HG02938 (cell line): ENCODE data around the gene FAM163B.

Experiments
- ATAC-seq: cut with Tn5 transposase; IDR thresholded peaks from one replicate; pipeline ENCODE4 v1.9.1; 2021; ENCODE audit warnings: mild to moderate bottlenecking, moderate library complexity; ENCODE audit not compliant: unreplicated experiment

Gene FAM163B

DNA sequence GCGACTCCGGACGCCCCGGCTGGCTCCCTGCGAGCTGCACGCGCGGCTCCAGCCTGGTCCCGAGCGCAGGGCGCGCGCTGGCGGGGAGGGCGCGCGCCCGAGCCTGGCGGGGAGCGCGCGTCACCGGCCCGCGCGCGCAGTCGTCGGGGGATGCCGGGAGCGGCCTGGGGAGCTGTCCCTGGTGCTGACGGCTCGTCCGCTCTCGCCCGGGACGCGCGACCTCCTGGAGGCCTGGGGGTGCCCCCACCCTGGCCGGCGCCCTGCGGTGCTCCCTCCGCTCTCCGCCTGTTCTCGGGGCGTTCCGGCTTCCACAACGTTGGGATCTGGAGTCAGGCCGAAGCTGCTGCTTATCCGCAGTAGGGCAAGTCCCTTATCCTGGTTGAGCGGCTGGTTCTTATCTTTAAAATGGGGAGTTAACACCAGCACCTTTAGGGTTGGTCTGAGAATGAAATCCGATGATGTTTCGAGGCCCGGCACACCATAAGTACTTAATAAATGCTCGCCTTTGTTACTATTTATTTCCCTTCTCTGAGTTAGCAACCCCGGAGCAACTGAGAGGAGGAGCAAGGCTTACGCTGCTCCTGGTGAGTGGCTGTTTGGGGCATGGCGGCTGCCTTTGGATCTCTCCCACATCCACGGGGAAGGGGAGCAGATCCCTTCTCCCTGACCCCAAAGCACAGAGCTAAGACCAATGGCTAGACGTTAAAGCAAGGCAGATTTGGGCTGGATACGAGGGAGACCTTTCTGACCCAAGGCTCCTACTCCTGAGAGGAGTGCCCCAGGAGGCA lies at the start of gene FAM163B:
Gene FAM163B (minus strand): TSS at position 79 of the 788 bp plus-strand sequence. CDS start 29,166 bp downstream, outside the sequence.
- no peak for ATAC-seq

DNA sequence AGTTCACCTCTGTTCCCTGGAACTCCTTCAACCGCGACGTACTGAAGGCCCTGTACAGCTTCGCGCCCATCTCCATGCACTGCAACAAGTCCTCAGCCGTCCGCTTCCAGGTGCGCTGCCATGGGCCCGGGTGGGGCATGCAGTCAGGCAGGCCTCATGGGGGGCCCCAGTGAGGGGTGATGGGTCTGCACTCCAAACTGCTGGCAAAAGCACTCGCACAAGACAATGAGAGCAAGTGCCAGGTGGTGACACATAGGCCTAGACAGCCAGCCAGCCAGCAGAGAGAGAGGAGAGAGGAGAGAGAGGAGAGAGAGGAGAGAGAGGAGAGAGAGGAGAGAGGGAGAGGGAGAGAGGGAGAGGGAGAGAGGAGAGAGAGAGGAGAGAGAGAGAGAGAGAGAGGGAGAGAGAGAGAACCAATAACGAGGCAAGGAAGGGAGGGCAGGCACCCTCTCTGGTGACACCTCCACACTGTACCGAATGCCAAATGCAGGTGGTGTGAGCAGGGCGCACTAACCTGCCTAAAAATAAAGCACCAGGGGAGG lies 48.0 kb upstream of the FAM163B start:
- no peak for ATAC-seq

- no peak for ATAC-seq
Measured at GRCh38 chr9:133656211-133657119, 47.3 kb upstream of the FAM163B start.

DNA sequence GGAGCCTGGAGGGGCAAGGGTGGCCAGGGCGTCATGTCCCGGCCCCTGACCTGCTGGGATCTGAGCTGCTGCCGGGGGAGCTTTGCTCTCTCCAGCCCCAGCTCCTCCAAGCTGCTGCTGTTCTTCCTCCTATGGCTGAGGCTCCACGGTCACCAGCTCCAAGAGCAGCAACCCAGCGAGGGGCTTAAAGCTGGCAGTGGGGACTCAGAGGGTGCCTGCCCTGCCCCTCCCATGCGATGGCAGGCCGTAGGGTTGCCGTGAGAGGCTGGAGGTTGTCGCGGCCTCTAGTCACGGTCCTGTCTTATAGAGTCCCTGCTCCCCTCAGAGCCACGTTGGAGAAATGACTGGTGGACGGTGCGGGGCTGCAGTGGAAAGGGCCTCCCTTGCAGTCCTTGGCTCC lies 46.5 kb upstream of the FAM163B start:
- no peak for ATAC-seq

GRCh38 chr9:133654736-133655657 lies 45.8 kb upstream of the FAM163B start:
- ATAC-seq = no peak

- ATAC-seq = no peak
Measured at GRCh38 chr9:133653638-133654037, 44.4 kb upstream of the FAM163B start.

DNA sequence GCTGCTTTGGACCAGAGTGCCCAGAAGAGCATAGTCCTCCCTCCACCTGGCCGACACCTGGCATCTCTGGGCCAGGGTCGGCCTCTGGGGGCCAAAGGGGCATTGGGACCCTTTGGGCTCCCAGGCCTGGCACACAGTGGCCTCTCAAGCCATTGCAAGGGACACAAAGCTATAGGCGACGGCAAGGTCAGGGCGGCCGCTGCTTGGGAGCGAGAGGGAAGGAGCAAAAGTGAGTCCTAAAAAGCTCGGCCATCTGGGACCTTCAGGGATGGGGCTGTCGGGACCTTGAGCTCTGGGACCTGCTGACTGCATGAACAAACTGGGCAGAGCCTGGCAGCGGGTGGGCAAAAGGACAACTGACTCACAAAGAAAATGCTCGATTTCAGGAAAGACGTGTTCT lies 40.8 kb upstream of the FAM163B start:
- ATAC-seq = no peak

DNA sequence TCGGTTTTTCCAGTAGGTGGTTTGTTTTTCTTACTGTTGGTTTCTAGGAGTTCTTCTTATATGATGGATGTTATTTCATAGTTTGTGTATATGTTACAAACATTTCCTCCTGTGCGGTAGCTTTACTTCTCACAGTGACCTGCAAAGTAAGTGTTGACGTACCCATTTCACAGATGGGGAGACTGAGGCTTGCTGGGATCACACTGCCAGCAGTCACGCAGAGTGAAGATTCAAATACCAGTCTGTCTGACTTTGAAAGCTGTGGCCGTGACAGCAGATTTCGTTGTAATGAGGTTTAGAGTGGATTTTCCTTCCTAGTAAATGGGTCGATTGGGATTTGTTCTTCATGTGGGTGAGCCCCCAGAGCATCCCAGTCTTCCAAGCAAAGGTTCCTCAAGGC lies 40.0 kb upstream of the FAM163B start:
- no peak for ATAC-seq

GRCh38 chr9:133647765-133648469 lies 38.7 kb upstream of the FAM163B start:
- no peak for ATAC-seq

DNA sequence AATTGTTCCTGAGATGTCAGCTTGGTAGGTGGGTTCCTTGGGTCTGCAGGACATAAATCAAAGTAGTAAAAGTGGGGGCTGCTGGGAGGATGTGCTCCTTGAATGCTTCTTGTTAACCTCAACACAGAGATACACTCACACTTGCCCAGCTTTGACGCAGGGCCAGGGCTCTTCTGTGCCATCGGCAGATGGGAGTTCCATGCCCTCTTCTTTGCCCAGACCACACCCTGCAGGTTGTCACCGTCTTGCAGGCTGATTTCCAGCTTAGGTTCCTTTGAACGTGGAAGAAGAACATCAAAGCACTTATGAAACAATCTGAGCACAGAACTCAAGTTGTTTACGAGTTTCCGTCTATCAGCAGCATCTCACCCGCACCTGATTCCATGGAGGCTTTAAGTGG lies 38.0 kb upstream of the FAM163B start:
- ATAC-seq = no peak

DNA sequence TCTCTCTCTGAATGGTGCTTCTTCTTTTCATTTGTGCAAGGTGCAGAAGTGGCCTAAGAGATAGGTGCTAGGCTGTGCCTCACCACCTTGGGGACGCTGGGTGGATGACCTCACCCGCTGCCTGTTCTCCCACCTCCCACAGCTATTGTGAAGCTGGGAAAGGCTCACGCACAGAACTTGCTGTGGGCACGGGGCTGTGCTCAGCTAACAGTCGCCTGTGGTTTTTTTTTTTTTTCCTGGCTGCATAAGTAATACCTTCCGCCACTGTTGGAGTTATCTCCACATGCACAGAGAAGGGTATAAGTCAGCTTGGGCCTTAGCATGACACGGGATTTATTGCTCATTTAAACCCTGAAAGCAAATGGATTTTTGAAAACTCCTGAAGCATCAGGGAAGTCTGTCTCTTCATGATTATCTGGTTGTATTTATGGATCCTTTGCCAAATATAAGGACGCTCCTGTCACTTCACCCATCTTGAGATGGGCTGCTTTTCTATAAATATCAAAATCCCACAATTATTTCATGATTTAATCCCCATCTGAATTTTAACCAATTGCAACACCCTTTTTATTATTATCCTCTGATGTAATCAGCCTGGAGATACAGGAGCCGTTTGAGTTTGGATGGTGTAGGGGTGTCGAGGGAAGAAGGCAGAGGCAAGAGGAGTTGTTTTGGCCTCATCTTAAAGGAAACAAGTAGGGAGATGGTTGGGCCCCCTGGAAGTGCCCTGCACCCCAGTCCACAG lies 36.0 kb upstream of the FAM163B start:
- ATAC-seq = no peak

DNA sequence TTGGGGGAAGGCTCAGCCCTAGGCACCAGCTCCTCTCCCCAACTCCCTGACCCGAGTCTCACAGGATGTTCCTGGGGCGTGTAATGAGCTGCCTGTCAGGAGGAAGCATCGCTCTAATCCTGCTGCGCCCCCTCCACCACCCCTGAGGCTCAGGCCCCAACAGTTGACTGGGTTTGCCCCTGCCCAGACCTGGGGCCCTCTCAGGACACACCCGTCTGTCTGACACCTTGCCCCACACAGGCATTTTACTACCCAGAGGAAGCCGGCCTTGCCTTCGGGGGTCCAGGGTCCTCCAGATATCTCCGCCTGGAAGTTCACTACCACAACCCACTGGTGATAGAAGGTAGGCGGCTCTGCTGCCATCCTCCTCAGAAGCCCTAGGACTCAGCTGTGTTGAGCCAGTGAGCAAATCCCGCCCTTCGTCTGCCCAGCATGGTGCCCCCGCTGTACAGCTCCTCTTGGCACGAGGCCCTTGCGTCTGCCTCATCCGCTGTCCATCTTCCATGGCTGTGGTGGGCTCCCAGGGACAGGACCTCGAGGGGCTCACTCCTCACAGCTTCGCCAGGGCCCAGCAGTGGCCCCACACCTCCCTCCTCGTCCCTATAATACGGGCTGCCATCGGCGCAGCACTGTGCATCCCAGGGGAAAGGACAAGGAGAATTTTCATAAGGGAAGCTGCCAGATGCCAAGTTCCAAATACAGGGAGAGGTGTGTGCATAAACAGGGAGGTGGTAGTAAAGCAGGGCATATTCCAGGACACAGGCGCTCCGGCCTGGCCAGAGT lies 35.0 kb upstream of the FAM163B start:
- no peak for ATAC-seq

GRCh38 chr9:133643362-133643755 lies 34.2 kb upstream of the FAM163B start:
- ATAC-seq = no peak

- ATAC-seq = no peak
Measured at GRCh38 chr9:133642708-133643361, 33.6 kb upstream of the FAM163B start.

DNA sequence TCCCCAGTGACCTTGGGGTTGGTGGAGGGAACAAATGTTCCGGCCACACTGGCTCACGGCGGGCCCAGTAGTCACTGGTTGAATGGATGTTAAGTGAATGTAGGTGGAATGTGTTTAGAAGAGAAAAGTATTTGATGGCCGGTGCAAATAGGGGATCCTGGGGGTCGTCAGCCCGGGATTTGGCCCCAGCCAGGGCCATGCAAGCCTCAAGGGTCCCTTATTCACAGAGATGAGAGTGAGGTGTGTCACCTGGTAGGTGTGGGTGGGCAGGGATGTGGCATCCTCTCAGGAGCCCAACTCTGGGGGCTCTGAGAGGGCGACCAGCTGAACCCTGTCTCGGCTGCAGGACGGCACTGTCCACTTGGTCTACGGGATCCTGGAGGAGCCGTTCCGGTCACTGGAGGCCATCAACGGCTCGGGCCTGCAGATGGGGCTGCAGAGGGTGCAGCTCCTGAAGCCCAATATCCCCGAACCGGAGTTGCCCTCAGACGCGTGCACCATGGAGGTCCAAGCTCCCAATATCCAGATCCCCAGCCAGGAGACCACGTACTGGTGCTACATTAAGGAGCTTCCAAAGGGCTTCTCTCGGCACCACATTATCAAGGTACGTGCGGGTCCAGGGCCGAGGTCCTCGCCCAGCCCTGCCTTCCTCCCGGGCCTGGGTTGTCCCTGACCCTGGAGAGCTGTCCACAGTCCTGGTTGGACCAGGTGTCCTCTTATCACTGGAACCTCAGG lies 32.8 kb upstream of the FAM163B start:
- no peak for ATAC-seq

DNA sequence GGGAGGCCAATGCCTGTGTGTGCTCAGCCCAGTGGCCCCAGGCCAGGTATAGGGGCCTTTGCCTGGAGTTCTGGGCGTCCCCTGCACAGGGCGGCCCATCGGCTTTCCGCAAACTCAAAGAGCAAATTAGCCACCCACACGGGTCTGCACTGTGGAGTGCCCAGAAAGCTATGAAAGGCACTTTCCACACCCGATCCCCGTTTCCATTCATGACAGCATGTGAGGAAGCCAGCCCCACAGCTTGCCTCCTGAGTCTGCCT lies 32.1 kb upstream of the FAM163B start:
- no peak for ATAC-seq

DNA sequence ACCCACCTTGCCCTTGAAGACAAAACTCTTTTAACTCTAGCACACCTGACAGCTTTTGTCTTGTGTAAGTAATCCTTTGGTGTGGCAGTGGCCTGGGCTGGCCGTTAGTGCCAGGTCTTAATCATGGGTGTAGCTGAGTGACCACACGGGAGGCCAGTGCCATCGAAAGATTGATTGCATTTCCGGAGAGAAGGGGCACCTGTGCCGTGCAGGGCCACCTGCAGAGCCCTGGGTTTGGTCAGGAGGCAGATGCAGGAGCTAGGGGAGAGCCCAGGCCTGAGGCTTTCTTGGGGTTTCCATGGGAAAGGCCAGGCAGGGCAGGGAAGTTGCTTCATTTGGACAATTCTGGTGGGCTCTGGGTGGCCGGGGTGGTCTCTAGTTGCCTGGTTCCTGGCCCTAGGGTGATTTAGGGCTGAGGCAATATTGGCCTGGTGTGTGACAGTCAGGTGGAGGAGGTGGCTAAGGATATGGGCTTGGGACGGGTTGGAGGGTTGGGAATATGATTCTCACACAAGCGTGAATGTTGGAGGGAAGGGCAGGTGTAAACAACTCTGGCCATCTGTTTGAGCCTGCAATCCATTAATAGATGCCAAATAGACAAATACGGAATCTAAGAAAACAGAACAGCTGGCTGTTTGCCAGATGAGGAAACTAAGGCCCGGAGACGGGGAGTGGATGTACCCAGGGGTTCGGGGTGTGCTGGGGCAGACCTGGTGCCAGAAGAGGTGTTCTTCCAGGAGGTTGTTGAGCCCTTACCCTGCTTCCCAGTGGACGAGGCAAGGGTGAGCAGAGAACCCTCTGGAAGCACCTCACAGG lies 31.6 kb upstream of the FAM163B start:
- no peak for ATAC-seq
